Activated effector memory CD4-positive, alpha-beta T cell treated with anti-CD3 and anti-CD28 coated beads, Interleukin-2, amount 50 U/mL, for 16 hours (primary cell): ENCODE results near the gene TBX21.

ENCODE experiments used
- DNase-seq: peaks from one replicate; pipeline ENCODE4 v3.0.0-alpha.2; 2020

Gene TBX21

DNA sequence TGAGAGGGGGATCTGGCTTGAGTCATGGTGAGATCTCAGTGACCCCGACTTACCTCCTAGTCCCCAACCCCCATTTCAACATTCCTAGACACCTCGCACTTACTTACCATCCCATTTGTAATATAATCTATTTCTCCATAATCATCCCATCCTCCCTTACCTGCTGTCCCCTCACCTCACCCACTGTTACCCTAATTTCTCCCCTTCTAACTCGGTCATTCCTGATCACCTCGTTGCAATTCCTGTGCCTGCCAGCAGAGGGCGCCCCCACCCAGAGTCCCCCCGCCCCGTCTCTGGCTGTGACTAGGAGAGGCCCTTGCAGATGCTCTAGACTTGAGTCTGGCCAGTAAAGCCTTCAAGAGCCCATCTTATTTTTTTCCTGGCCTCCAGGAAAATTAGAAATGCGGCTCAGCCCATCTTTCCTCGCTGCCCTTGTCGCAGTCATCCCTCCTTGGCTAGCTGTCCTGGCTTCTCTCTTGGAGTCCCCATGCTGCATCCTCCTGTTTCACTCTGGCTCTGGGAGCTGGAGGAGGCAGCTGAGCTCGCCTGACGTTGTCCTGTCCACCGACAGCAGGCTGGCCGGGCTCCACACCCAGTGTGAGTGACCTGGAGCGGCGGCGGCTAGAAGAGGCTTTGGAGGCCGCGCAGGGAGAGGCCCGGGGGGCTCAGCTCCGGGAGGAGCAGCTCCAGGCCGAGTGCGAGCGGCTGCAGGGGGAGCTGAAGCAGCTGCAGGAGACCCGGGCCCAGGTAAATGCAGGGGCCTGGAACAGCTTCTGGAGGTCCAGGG is 34.1 kb upstream of the TBX21 start:
- DNase-seq = peak; percentile 94

DNA sequence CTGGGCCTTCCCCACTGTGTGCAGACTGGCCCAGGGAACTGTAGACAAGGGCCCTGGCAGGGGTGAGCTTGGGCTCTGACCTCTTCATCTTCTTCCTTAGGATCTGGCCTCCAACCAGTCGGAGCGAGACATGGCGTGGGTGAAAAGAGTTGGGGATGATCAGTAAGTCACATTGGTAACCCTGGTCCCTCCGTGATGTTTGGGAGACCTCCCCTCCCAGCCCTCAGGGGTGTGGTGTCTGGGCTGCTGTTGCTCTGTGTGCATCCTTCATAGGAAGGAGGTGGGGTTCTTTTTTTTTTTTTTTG is 33.5 kb upstream of the TBX21 start:
- peak; percentile 49 for DNase-seq

GRCh38 chr17:47700471-47701449 is 32.3 kb upstream of the TBX21 start:
- peak; percentile 63 for DNase-seq

- DNase-seq = peak; percentile 53
Measured at GRCh38 chr17:47701608-47702007, 31.4 kb upstream of the TBX21 start.

DNA sequence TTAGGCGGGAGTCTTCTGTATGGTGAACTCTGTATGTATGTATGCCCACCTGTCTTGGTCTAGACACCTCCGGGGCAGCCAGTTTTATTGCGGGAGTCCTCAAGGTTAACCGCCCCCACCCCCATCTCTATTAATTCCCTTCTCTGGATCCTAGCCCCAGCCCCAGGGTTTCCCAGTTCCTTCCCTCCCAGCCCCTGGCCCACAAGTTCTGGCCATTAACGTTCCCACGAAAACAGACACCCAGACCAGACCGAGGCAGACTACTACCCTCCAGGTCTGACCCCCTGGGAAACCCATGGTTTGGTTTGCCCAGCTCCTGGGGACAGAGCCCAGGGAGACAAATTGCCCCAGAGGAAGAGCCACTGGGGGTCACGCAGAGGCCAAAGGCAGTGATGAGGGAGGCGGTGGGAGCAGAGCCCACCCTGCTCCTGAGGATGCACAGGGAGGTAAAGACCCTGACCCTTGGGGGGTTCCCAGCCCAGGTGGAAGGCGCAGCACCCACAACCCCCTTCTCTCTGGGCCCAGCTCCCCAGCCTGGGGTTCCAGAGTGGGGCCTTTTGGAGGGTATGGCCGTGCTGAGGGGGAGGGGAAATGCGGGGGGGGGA is 30.5 kb upstream of the TBX21 start:
- peak; percentile 60 for DNase-seq

- DNase-seq = peak; percentile 81
Measured at GRCh38 chr17:47703191-47703591, 29.8 kb upstream of the TBX21 start.

GRCh38 chr17:47703671-47704070 is 29.4 kb upstream of the TBX21 start:
- no peak for DNase-seq

DNA sequence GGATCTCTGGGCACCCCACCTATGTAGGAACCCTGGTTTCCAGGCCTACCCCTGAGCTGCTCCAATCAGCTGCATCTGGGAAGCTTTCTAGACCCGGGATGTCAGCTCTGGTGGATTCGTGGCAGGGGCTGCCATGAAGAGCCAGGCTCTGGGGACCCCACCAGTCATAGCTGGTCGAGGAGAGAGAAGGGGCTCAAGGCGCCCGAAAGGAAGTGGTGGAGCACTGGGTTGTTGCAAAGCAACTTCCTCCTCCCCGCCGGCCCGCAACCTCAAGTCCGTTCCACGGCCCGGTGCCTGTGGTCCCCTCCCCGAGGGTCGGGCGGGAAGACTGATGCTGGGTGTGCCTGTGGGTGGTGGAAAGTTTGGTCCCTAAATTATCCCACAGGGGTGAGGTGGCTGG is 28.9 kb upstream of the TBX21 start:
- no peak for DNase-seq

DNA sequence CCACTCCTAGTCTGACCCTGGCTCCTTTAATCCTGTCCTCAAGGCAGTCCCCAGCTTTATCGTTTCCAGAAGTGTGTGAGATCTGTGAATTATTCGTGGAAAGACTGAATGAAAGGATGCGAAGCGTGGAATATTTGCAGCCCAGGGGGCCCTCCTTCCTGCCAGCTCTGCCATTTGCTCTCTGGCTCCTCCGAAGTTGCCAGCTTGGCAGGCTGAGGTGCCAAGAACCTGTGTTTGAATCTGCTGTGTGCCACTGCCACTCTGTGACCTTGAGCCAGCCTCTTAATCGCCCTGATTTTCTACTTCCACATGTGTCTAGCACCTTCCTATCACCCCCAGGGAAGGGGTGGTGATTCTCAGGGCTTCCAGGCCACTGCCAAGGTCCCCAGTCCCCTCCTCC is 28.3 kb upstream of the TBX21 start:
- DNase-seq = no peak

GRCh38 chr17:47705536-47706530 is 27.2 kb upstream of the TBX21 start:
- DNase-seq = peak; percentile 80

GRCh38 chr17:47707056-47707804 is 25.8 kb upstream of the TBX21 start:
- no peak for DNase-seq

DNA sequence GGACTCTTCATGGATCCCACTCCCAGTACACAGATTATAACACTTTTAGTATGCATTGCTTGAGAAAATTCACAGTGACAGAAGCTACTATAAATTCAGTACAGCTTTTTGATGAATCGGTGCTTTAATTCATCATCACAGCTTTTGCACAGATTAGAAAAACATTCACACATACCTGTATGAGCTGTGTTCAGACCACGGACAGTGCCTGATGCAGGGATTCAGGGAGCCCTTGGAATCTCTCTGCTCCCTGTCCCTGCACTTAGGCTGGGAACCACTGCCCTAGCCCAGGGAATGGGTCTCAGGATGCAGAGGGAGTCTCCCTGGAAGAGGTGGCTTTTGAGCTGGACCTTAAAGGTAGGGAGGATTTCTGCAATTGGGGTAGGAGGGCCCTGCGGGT is 25.2 kb upstream of the TBX21 start:
- DNase-seq = no peak

GRCh38 chr17:47708312-47708863 is 24.6 kb upstream of the TBX21 start:
- no peak for DNase-seq

- DNase-seq = no peak
Measured at GRCh38 chr17:47708864-47709541, 24.0 kb upstream of the TBX21 start.

- DNase-seq = no peak
Measured at GRCh38 chr17:47709594-47709993, 23.4 kb upstream of the TBX21 start.

DNA sequence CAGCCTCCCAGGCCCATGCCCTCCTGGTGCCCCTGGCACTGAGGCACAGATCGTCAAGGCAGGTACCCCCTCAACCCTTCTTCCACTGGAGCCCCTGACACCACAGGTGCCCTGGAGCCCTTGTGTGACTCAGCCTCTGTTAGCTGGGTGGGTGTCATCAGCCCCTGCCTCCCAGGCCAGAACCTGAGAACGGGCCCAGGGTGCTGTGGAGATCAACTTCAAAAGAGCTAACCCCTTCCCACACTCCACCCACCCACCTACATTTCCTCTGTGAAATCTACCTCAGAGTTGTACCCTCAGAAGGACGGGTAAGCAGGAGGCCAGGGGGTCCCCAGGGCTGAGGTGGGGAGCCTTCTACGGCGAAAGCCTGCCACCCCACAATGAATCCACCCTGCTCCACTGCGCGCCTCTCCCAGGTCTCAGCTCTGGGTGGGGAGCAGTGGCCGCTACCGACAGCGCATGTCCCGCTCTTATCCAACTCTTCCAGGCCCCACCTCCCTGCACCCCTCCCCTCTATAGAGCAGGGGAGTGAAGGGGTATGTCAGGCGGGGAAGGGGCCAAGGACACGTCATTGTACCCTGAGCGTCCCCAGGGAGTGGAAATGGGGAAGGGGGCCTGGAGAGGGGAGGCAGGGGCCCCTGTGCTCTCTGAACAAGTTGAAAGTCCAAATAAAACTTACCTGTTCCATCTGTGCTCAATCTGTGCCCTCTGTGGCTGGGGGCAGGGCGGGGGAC is 21.5 kb upstream of the TBX21 start:
- DNase-seq = no peak

DNA sequence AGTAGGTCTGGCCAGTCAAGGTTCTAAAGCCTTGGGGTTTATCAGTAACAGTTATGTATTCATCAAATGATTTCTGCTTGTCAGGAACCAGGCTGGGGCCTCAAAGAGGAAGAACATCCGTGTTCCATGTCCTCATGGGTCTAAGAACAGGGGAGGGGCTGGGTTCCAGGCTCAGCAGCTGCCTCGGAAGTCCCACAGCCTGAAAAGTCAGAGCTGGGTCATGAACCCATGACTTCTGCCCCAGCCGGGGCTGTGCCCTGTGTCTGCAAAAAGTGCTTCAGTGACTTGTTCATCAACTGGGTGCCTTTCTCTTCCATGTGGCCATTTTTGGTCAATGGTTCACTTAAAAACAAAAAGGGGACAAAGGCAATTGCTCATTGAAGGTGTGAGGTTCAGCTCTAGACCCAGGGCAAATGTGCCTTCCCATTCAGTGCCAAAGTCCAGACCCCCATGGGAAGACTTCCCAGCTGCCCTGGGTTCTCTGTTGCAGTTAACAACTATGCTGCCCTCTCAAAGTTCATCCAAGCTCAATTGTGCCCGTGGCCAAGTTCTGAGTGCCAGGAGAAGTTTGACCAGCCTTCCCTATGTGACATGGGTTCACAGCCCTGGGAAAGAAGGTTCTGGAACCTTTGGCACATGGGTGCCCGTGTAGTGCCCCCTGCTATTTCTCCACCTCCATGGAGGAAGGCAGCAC is 20.6 kb upstream of the TBX21 start:
- no peak for DNase-seq

DNA sequence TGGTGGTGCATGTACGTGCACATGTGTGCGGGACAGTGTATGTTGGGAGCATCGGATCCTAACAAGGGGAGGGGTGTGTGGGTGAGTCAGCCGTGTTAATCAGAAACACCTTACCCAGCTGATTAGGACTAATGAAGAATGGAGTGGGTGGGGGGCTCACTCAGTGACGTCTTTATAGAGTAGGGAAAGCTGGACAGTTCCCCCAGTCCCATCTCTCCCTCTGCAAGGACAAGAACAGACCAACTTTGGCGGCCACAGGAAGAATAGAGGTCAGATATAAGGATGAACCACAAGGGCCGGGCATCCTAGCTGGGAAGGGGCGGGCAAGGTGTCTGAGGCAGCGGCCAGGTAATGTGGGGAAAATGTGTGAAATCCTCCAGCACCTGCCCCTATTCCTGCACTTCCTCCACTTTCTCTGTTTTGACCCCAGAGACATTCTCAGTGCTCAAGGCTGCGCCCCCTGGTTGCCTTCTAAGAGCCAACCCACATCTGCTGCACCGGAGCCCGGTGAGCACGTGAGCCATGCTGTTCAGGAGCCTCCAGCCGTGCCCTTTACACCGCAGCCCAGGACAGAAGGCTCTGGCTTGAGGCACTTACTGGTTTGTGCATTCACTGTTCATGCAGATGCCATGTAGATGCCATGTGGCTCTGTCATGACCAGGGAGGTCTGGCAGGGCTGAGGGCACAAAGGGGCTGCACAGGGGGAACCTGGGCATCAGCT is 18.9 kb upstream of the TBX21 start:
- DNase-seq = no peak
